SH-SY5Y (cell line): ENCODE data around the gene TGM4.

Experiments used
- GATA2 ChIP-seq: IDR thresholded peaks from 2 replicates; pipeline ENCODE4 v1.6.1; 2011; ENCODE audit warnings: mild to moderate bottlenecking, low read depth, low read length
- GATA3 ChIP-seq: IDR thresholded peaks from 2 replicates; pipeline ENCODE4 v1.6.1; 2011; ENCODE audit warnings: low read depth, mild to moderate bottlenecking, low read length, moderate library complexity

DNA sequence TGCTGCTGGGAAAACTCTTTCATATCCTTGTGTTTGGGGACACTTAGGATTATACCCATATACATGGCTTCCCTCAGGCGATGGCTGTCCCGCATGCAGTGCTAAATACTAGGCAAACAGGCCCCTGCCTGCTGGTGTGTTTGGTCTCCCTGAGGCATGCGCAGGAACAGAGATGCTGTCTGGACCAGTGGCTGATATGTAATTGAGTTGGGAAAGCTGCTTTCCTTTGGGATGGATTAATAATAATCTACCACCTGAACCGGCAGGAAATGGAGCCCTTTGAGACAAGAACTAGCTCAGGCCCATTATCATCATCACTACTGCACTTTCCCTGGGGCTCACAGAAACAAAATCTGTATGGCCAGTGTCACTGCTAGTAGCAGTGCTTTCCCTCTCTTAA is 83.6 kb downstream of the TGM4 start:
- TF ChIP-seq GATA2 (no peak), GATA3 (no peak)
